IPS DF 4.7 (cell line): ENCODE data around the gene PHACTR1.
"Not testable (repeated sequence)": the region's sequence is repeated elsewhere in the genome, so short reads cannot be mapped to it uniquely, and the experiment has no call there.

Experiments
- DNase-seq: peaks from one replicate; pipeline ENCODE4 v3.0.0-alpha.2; 2013; ENCODE audit warnings: low spot score; ENCODE audit errors: extremely low read depth

PHACTR1 gene

DNA sequence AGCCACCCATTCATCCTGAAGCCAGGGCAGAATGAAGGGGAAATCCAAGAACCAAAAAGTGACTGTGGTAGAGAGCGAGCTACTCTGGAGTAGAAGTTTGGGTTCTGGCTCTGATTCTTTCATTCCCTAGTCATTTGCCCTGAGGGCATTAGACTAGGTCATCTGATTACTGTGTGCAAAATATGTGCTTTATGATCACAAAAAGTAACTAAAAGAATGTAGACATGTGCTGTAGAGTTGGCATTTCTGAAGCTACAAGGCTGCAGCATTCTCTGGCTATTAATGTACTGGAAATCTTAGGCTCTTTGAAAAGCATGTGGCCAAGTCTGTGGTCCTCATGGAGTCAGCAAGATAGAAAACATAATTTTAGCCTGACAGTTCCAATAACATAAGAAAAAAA lies 517.6 kb downstream of the PHACTR1 start:
- DNase-seq: no peak

- no peak for DNase-seq
These were observed 518.8 kb downstream of the PHACTR1 start for GRCh38 chr6:13235339-13235738.

DNA sequence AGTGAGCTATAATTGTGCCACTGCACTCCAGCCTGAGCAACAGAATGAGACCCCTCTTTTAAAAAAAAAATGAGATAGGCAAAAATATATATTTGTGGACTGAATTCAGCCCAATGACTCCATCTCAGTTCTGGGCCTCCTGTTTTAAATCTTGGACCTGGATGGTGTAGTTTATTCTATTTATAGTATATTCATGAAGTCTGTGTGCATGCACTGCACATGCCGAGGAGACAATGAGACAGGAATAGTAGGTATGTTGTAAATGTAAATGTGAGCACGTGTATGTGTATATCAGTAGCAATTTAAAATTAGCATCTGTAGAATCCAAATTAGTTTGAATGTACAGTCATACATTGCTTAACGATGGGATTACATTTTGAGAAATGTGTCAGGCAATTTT lies 520.8 kb downstream of the PHACTR1 start:
- no peak for DNase-seq

DNA sequence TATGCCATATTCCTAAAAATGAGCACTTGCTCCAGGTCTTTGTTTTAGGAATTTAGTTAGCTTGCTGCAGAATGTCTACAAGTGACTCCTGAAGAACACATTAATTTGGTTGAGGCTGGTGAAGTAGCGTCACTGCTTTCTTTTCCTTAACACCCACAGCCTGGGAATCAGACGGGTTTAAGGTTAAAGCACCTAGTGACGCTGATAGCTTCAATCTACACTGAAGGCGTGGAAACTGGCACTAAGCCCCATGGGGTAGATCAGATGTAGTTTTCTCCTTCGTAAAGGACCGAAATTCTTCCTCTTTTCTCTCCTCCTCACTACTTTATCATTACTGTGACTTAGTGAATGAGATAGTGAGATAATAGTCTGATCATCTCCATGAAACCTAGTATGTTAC lies 521.5 kb downstream of the PHACTR1 start:
- DNase-seq: no peak

GRCh38 chr6:13238640-13239216 lies 522.2 kb downstream of the PHACTR1 start:
- DNase-seq: no peak

DNA sequence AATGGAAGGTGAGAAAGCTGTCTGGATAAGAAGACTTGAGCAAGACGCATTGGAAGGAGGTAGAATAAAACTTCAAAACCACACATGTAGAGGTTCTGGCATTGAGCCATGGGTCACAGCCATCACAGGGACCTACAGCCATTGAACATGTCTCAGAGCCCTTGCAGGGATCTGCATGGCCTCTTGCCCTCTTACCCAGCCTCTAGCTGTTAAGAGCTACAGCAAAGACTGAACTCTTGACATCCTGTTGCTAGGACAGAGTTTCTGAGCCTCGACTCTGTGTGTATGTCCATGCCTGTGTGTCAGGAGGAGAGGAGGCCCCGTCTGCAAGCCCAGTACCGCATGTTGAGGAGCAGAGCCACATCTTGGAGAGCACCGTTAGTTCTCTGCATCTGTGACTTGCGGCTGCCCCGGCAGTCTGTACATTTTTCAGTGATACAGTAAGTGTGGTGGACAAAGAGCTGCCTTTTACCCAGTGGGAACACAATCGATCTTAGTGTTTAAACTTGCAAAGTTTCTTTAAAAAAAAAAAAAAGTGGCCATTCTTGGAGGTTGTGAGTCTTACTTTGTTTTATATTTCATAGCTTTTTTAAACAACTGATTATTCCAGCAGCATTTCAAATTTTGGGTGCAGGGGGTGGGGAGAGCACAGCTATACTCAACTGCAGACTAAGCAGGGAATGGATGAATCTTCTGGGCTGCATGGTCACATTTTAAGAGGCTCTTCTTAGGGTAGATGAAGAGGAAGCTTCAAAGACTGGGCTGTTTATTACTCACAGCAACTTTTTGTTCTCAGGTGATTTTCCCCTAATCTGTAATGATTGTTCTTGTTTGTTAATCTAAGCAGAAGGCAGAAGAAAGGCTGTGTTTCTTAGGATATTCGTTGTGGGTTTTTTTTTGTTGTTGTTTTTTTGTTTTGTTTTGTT lies 523.2 kb downstream of the PHACTR1 start:
- no peak for DNase-seq

GRCh38 chr6:13241364-13241763 lies 524.8 kb downstream of the PHACTR1 start:
- DNase-seq: no peak

- no peak for DNase-seq
These were observed 525.6 kb downstream of the PHACTR1 start for GRCh38 chr6:13242178-13242577.

DNA sequence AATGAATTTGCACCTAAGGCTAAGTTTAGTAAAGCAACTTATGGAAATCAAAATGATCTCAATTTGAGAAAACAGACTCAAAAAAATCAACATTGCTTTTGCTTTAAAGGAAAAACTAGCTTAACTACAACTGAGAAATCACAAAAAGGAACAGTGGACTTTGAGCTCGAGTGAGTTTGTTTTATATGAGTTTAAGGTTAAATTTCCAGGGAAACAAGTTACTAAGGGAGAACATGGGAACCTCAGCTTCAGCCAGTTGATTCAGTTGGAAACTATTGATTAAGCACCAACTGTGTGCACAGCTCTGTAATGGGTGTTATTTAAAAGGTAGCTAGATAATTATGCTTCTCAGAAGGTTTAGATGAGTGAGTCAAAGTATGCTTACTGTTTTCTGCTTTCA lies 526.0 kb downstream of the PHACTR1 start:
- no peak for DNase-seq

- DNase-seq: no peak
These were observed 526.5 kb downstream of the PHACTR1 start for GRCh38 chr6:13243033-13243432.

GRCh38 chr6:13243745-13244144 lies 527.2 kb downstream of the PHACTR1 start:
- not testable (repeated sequence) for DNase-seq

DNA sequence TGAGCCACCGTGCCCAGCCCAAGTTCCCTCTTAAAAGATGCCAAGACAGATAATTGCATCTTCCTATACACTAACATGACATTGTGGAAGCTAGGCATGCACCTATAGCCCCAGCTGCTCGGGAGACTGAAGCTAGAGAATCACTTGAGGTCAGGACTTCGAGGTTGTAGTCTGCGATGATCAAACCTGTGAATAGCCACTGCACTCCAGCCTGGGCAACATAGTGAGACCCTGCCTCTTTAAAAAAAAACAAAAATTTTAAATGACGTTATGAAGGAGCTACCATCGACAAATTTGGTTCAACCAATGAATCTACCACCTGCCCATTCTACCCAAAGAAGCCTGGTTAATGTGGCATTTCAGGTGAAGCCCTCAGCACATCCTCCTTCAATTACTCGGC lies 531.1 kb downstream of the PHACTR1 start:
- DNase-seq: no peak

DNA sequence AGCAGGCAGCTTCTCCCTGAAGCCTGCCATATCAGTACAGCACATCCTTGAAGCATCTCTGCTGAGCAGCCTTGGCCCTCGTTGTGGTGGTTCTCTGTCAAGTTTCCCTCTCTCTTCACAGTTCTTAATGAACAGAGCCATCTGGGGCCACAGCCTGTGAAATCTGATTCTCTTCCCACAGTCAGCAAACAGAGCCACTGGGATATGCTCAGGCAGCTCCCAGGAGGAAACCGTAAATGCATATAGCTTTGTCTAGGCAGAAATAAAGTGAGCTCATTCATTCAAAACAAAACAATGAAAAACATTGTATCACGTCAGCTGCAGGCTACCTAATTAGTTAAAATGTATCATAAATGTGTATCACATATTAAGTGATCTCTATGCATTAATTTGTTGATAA lies 531.5 kb downstream of the PHACTR1 start:
- DNase-seq: no peak

DNA sequence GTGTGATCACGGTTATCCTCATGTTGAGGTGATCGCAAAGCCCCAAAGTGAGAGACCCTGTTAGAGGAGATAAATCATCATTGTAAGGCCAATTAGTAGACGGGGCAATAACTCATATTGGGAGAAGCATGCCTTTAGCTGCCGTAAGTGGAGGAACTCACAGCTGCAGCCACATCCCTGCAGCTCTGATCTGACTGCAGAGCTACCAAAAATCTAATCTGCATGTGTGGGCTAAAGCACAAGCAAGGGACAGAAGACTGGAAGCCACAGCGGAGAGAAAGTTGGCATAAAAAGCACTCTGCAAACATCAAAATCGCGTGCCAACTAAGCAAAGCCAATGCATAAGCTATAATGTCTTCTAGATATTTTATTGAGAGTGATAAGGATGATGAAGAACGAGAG lies 532.0 kb downstream of the PHACTR1 start:
- no peak for DNase-seq

DNA sequence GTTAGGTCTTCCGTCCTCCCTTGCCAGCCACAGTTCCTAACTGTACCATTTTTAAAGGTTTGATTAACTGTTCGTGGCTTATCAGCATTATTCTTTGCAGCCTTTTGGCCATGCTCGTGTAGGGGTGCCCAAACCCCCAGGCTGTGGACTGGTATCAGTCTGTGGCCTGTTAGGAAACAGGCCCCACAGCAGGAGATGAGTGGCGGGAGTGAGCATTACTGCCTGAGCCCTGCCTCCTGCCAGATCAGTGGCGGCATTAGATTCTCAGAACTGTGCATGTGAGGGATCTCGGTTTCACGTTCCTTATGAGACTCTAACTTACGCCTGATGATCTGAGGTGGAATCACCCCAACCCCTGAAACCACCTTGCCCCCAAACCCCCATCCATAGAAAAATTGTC lies 532.4 kb downstream of the PHACTR1 start:
- no peak for DNase-seq

DNA sequence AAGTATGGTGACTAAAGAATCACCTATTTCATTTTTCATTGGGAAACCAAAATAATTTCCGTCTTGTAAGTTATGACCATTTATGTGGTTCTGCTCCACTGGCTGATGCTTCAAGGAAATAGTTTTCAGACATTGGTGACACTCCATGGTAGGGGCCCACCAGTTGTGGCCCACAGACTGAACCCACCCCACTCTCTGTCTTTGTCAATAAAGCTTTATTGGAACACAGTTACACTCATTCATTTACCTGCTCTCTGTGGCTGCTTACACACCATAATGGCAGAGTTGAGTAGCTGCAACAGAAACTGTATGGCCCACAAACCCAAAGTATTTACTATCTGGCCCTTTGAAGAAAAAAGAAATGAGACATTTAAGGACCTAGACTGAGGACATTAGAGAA lies 533.2 kb downstream of the PHACTR1 start:
- no peak for DNase-seq

- DNase-seq: no peak
These were observed 534.1 kb downstream of the PHACTR1 start for GRCh38 chr6:13250703-13251102.

GRCh38 chr6:13251242-13251641 lies 534.7 kb downstream of the PHACTR1 start:
- DNase-seq: no peak

GRCh38 chr6:13252790-13253189 lies 536.2 kb downstream of the PHACTR1 start:
- DNase-seq: no peak

- DNase-seq: no peak
These were observed 536.7 kb downstream of the PHACTR1 start for GRCh38 chr6:13253272-13253671.

- DNase-seq: no peak
These were observed 539.9 kb downstream of the PHACTR1 start for GRCh38 chr6:13256266-13257001.

- DNase-seq: no peak
These were observed 542.8 kb downstream of the PHACTR1 start for GRCh38 chr6:13259393-13259792.
